Endodermal cell (in vitro differentiated cells): ENCODE data around the gene ZNF641. TPM values are rescaled to one million over a fixed set of nuclear protein-coding genes. Genes with fewer than 3 reads are reported as not detected.

Experiments
- DNase-seq: peaks from one replicate; pipeline ENCODE4 v3.0.0-alpha.2; 2017
- H3K27ac ChIP-seq: 2 replicates; pipeline ENCODE4 v1.5.1; 2013; ENCODE audit warnings: mild to moderate bottlenecking, low read depth, low read length, moderate library complexity
- H3K27me3 ChIP-seq: 2 replicates; pipeline ENCODE4 v1.6.1; 2013; ENCODE audit warnings: mild to moderate bottlenecking, low read length, moderate library complexity; ENCODE audit not compliant: insufficient read depth, control insufficient read depth, poor library complexity, severe bottlenecking
- H3K36me3 ChIP-seq: 2 replicates; pipeline ENCODE4 v1.7.0; 2013; ENCODE audit warnings: mild to moderate bottlenecking, low read length, moderate library complexity; ENCODE audit not compliant: control insufficient read depth, insufficient read depth
- H3K4me1 ChIP-seq: one replicate; pipeline ENCODE4 v1.7.0; 2013; ENCODE audit warnings: low read length; ENCODE audit not compliant: control insufficient read depth, insufficient read depth
- H3K4me3 ChIP-seq: 2 replicates; pipeline ENCODE4 v1.5.1; 2013; ENCODE audit warnings: mild to moderate bottlenecking, low read length, moderate library complexity
- H3K9ac ChIP-seq: 2 replicates; pipeline ENCODE4 v1.6.1; 2013; ENCODE audit warnings: mild to moderate bottlenecking, low read length, moderate library complexity; ENCODE audit not compliant: poor library complexity, severe bottlenecking; ENCODE audit errors: extremely low read depth
- H3K9me3 ChIP-seq: 2 replicates; pipeline ENCODE4 v1.6.1; 2013; ENCODE audit warnings: mild to moderate bottlenecking, low read length, moderate library complexity; ENCODE audit not compliant: control insufficient read depth
- H3K27ac Mint-ChIP-seq: 2 replicates; pipeline ENCODE4 v1.8.0; 2020; ENCODE audit warnings: mixed read lengths
- H3K27me3 Mint-ChIP-seq: 2 replicates; pipeline ENCODE4 v1.8.0; 2021; ENCODE audit warnings: mild to moderate bottlenecking, mixed read lengths; ENCODE audit not compliant: insufficient read depth
- H3K36me3 Mint-ChIP-seq: 2 replicates; pipeline ENCODE4 v1.8.0; 2020; ENCODE audit warnings: low read depth, mixed read lengths
- H3K4me1 Mint-ChIP-seq: 2 replicates; pipeline ENCODE4 v1.8.0; 2020; ENCODE audit warnings: mixed read lengths
- H3K4me3 Mint-ChIP-seq: 2 replicates; pipeline ENCODE4 v1.8.0; 2020; ENCODE audit warnings: mild to moderate bottlenecking, moderate library complexity, mixed read lengths
- H3K9me3 Mint-ChIP-seq: 2 replicates; pipeline ENCODE4 v1.8.0; 2020; ENCODE audit warnings: mild to moderate bottlenecking, mixed read lengths
- WGBS, 2 experiments: methylation state at CpG; one replicate each; pipeline versions ENCODE4 v1.1.5 to v1.1.7; 2013; ENCODE audit warnings: missing lambda C conversion rate in 2 of 2, mixed read lengths in 1 of 2; ENCODE audit not compliant: insufficient coverage in 1 of 2, insufficient read length in 1 of 2; 5-methylcytosine and 5-hydroxymethylcytosine counted together
- total RNA-seq, 2 donors: library from RNA; stranded (reverse); fragmentation: NEBNext Ultra II Directional in 1 of 2; extraction: Animal tissue kit (Norgen Biotek cat#: 25700) in 1 of 2; gene quantifications; 2 replicates in 1 of 2; 3 replicates in 1 of 2; pipeline ENCODE4 v1.2.1, GENCODE V29; 2021
- TF ChIP-seq, protein P1 (sequence below): fragments of 200-600 bp; sonication (generic); conservative IDR thresholded peaks from 2 replicates; pipeline ENCODE4 v1.5.0; 2021; ENCODE audit warnings: antibody characterized with exemption, mild to moderate bottlenecking

ZNF641 gene
- total RNA-seq, 2 donors from 2014 or later: 9.4 to 12.5 TPM

DNA sequence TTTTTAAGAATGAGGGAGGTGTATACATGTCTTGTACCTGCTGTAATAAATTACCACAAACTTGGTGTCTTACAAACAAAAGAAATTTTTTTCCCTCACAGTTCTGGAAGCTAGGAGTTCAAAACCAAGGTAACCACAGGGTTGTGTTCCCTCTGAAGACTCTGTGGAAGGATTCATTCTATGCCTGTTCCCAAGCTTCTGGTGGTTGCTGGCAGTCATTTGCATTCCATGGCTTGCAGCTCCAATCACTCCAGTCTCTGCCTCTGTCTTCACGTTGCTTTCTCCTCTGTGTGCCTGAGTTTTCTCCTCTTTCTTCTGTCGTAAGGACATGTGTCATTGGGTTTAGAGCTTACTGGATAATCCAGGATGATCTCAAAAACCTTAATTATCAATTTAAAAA lies 15.4 kb upstream of the ZNF641 start:
- Histone ChIP-seq H3K9ac (no peak overlapping the region), H3K36me3 (no peaks in the 10 kb centered on the region), H3K4me1 (no peaks in the 10 kb centered on the region), H3K9me3 (no peaks in the 10 kb centered on the region), H3K27ac (no peak overlapping the region), H3K4me3 (no peak overlapping the region), H3K27me3 (peaks cover 8% of the 10 kb centered on the region)
- 43 to 44% methylated on average over 2 of the region's 2 CpGs for WGBS, 2 experiments
- Mint-ChIP-seq H3K27ac (no peak overlapping the region), H3K36me3 (no peaks in the 10 kb centered on the region), H3K4me3 (no peak overlapping the region), H3K9me3 (no peaks in the 10 kb centered on the region), H3K4me1 (no peaks in the 10 kb centered on the region), H3K27me3 (peaks cover 13% of the 10 kb centered on the region)
- TF ChIP-seq, protein P1, sequence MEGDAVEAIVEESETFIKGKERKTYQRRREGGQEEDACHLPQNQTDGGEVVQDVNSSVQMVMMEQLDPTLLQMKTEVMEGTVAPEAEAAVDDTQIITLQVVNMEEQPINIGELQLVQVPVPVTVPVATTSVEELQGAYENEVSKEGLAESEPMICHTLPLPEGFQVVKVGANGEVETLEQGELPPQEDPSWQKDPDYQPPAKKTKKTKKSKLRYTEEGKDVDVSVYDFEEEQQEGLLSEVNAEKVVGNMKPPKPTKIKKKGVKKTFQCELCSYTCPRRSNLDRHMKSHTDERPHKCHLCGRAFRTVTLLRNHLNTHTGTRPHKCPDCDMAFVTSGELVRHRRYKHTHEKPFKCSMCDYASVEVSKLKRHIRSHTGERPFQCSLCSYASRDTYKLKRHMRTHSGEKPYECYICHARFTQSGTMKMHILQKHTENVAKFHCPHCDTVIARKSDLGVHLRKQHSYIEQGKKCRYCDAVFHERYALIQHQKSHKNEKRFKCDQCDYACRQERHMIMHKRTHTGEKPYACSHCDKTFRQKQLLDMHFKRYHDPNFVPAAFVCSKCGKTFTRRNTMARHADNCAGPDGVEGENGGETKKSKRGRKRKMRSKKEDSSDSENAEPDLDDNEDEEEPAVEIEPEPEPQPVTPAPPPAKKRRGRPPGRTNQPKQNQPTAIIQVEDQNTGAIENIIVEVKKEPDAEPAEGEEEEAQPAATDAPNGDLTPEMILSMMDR: no peak
- no peak for DNase-seq

GRCh38 chr12:48361664-48362339 lies 11.1 kb upstream of the ZNF641 start:
- Histone ChIP-seq H3K4me3 (no peak overlapping the region), H3K36me3 (no peaks in the 10 kb centered on the region), H3K4me1 (no peaks in the 10 kb centered on the region), H3K9ac (no peak overlapping the region), H3K27me3 (peaks cover 17% of the 10 kb centered on the region), H3K27ac (no peak overlapping the region), H3K9me3 (no peaks in the 10 kb centered on the region)
- TF ChIP-seq, protein P1: no peak
- Mint-ChIP-seq H3K9me3 (no peaks in the 10 kb centered on the region), H3K27ac (no peak overlapping the region), H3K4me1 (no peaks in the 10 kb centered on the region), H3K4me3 (no peak overlapping the region), H3K36me3 (no peaks in the 10 kb centered on the region), H3K27me3 (peaks cover 8% of the 10 kb centered on the region)
- 86% methylated on average over 2 of the region's 2 CpGs; no CpG with 5 or more reads in 1 of the 2 experiments for WGBS, 2 experiments
- no peak for DNase-seq

GRCh38 chr12:48358937-48359513 lies 8.3 kb upstream of the ZNF641 start:
- TF ChIP-seq, protein P1: no peak
- no peaks in the 10 kb centered on the region for H3K36me3 Mint-ChIP-seq
- H3K4me3 Mint-ChIP-seq: no peak overlapping the region
- H3K27me3 ChIP-seq: peaks cover 34% of the 10 kb centered on the region
- no peaks in the 10 kb centered on the region for H3K4me1 ChIP-seq
- H3K27me3 Mint-ChIP-seq: peaks cover 5% of the 10 kb centered on the region
- no peaks in the 10 kb centered on the region for H3K9me3 Mint-ChIP-seq
- H3K4me3 ChIP-seq: no peak overlapping the region
- no peak for DNase-seq
- WGBS, 2 experiments: 88 to 100% methylated on average over 2 to 7 of the region's 7 CpGs
- no peak overlapping the region for H3K9ac ChIP-seq
- H3K27ac Mint-ChIP-seq: no peak overlapping the region
- no peak overlapping the region for H3K27ac ChIP-seq
- H3K36me3 ChIP-seq: no peaks in the 10 kb centered on the region
- H3K4me1 Mint-ChIP-seq: no peaks in the 10 kb centered on the region
- no peaks in the 10 kb centered on the region for H3K9me3 ChIP-seq
